NCI-H2107 (cell line): ENCODE data around the gene RWDD3.

Experiments used
- DNase-seq: peaks from one replicate; lab custom pipeline; 2025; lab: John Stamatoyannopoulos, UW

RWDD3 gene

DNA sequence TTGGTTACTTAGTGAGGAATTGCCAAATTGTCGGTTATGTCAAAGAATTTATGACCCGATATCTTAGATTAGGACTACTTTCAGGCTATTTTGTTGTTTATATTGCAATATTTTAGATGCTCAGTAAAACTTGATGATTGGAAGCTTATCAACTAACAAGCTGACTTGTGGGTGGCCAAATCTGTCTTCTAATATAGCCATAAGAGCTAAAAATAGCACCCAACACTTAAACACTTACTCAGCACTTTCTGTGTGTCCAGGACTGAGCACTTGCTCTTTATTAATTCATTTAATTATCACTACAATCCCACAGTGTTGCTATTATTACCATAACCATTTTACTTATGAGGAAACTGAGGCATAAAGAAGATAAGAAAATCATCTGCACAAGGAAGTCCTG lies 50.4 kb downstream of the RWDD3 start:
- DNase-seq = no peak

DNA sequence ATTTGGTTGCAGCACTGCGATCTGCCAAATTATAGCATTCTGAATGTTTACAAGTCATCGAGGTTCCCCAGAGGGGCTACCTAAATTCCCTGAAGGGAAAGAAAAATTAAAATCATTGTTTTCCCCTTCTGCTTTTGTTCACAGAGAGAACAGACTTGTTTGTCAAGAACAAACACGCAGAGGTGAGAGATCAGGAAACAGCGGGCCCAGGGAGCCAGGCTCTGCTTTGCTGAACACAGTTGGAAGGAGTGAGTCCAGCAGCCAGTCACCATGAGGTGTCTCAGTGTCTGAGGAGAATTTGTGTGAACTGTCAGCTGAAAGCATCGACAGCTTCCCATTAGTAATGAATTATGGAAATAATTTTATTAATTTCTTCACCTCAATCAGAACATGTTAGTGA lies 52.5 kb downstream of the RWDD3 start:
- no peak for DNase-seq

DNA sequence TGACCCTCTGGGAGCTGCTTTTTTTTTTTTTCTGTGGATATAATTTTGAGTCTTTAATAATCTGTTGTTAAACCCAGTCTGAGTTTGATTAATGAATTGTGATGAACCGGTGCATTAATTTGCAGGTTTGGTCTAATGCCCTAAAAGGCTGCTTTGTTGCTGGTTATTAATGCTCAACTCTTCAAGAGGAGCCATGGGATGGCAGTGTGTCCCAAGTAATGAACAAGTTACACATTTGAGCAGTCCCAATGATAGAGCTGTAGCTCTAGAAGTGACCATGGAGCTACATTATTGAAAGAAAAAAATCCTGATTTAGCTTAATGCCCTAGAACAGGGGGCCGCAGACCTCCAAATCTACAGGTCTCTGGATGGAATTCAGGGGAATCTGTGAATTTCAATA lies 53.1 kb downstream of the RWDD3 start:
- DNase-seq = no peak

DNA sequence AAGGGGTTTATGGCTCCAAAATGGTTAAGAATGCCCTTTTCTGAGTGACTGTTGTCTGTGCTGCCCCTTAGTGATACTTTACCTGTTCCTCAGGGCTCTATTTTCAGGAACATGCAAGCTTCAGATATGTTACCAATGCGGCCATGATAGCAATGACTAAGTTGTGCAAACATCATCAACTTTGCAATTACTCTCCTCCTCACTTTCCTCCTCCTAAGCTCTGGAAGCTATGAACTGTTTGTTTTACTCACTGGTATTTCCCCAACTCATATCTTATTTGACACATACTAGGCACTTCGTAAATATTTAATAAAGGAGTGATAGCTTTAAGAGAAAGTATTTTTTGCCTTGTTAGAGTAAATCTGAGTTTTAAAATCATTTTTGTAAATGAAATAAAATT lies 53.8 kb downstream of the RWDD3 start:
- no peak for DNase-seq
